GM18873 (cell line): ENCODE measurements around the gene IPO5.

Source experiments
- ATAC-seq: cut with Tn5 transposase; IDR thresholded peaks from one replicate; pipeline ENCODE4 v1.9.1; 2021; ENCODE audit warnings: mild to moderate bottlenecking, moderate library complexity, moderate number of reproducible peaks; ENCODE audit not compliant: unreplicated experiment, low FRiP score

Gene IPO5

GRCh38 chr13:97953376-97953970, at the start of gene IPO5:
TSS of gene IPO5 (plus strand) at chr13:97953675. CDS start at chr13:97976697, 23,022 bp downstream.
- ATAC-seq, result no peak

GRCh38 chr13:97904059-97904458, 49.4 kb upstream of the IPO5 start:
- no peak for ATAC-seq

- ATAC-seq, result no peak
Measured at GRCh38 chr13:97905517-97905916, 48.0 kb upstream of the IPO5 start.

GRCh38 chr13:97911311-97912138, 42.0 kb upstream of the IPO5 start:
- no peak for ATAC-seq

- no peak for ATAC-seq
Measured at GRCh38 chr13:97912139-97912535, 41.3 kb upstream of the IPO5 start.

- no peak for ATAC-seq
Measured at GRCh38 chr13:97913206-97913605, 40.3 kb upstream of the IPO5 start.

- ATAC-seq, result no peak
Measured at GRCh38 chr13:97914540-97914939, 38.9 kb upstream of the IPO5 start.

- no peak for ATAC-seq
Measured at GRCh38 chr13:97921176-97921816, 32.2 kb upstream of the IPO5 start.

GRCh38 chr13:97928301-97928700, 25.2 kb upstream of the IPO5 start:
- ATAC-seq, result no peak

- no peak for ATAC-seq
Measured at GRCh38 chr13:97932036-97932435, 21.4 kb upstream of the IPO5 start.

GRCh38 chr13:97932647-97933046, 20.8 kb upstream of the IPO5 start:
- no peak for ATAC-seq

GRCh38 chr13:97933776-97934175, 19.7 kb upstream of the IPO5 start:
- no peak for ATAC-seq

- ATAC-seq, result no peak
Measured at GRCh38 chr13:97934590-97934989, 18.9 kb upstream of the IPO5 start.

GRCh38 chr13:97935071-97935470, 18.4 kb upstream of the IPO5 start:
- no peak for ATAC-seq

- ATAC-seq, result no peak
Measured at GRCh38 chr13:97936036-97936435, 17.4 kb upstream of the IPO5 start.

GRCh38 chr13:97938706-97939475, 14.6 kb upstream of the IPO5 start:
- no peak for ATAC-seq

GRCh38 chr13:97944396-97945029, 9.0 kb upstream of the IPO5 start:
- no peak for ATAC-seq

GRCh38 chr13:97945342-97945741, 8.1 kb upstream of the IPO5 start:
- ATAC-seq, result no peak

- ATAC-seq, result no peak
Measured at GRCh38 chr13:97945792-97946419, 7.6 kb upstream of the IPO5 start.
